HG03064 (cell line): ENCODE data around the gene DCLRE1A.

Experiments
- ATAC-seq: cut with Tn5 transposase; IDR thresholded peaks from one replicate; pipeline ENCODE4 v1.9.1; 2021; ENCODE audit warnings: low read depth; ENCODE audit not compliant: unreplicated experiment

DCLRE1A gene

GRCh38 chr10:113854013-113854760 lies at the start of gene DCLRE1A, which contains the start of gene NHLRC2:
TSS of gene DCLRE1A (minus strand) at chr10:113854082. CDS start at chr10:113853182, 900 bp downstream.
TSS of gene NHLRC2 (plus strand) at chr10:113854661. CDS start at chr10:113854873, 212 bp downstream.
- ATAC-seq: peak; percentile 46

DNA sequence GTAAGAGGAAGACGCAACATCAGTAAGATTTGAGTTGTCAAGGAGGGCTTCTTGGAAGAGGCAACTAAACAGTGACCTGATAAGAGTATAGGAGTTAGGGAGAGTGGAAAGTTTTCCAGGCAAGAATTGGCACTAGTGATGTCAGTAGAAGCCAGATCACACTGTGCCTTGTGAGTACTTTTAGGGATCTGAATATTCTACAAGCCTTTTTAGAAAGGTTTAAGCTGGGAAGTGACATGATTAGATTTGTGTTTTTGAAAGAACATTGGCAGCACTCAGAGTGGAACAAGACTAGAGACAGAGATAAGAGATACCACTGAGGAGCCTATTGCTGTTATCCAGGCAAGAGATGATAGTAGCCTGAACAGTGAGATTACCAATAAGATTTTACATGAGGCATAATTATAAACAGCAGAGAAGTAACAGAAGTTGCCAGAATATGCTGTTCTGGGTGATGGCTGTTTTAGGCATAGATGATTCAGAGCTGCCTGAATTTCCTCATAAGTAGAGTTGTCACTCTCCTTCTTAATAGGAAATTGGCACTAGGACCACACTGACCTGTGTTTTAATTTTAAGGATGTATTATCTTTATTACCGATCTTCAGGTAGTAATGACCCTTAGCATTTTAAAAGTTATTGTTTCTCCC lies 46.2 kb upstream of the DCLRE1A start:
- no peak for ATAC-seq

DNA sequence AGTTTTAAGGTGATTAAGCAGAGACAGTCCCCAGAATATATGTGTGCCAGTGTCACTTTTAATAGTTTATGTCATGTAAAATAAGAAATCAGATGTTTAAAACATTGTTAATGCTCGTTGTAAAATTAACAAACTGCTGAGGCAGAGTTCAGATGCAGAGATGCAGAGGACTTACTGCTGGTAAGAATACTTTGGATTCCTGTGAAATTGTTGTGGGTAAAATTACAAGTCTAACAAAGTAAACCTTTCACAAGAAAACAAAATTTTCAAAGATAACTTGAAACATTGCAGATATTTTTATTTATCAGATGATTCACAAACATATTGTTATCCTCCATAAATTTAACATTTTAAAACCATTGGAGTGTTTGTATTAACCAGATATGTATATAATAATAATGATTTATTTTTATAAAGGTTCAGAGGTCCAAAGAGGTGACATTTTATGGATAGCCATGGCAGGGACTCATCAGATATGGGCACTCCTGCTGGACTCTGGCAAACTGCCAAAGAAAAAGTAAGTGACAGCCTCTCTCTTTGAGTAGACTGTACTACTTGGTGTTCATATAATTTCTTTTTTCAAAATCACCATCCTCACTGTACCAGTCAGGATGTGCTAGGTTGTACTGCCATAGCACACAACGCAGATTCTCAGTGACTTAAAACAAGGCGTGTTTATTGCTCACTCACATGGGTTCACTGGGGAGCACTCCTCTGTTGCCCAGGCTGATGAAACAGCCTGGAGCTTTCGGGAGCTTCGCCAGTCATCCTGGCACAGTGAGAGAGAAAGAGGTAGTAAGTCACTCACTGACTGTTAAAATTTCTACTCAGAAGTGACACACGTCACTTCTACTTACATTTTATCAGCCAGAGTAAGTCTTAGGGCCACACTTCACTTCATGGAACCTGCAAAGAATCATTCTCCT lies 44.1 kb upstream of the DCLRE1A start:
- no peak for ATAC-seq

- no peak for ATAC-seq
Measured at GRCh38 chr10:113895018-113895417, 41.1 kb upstream of the DCLRE1A start.

DNA sequence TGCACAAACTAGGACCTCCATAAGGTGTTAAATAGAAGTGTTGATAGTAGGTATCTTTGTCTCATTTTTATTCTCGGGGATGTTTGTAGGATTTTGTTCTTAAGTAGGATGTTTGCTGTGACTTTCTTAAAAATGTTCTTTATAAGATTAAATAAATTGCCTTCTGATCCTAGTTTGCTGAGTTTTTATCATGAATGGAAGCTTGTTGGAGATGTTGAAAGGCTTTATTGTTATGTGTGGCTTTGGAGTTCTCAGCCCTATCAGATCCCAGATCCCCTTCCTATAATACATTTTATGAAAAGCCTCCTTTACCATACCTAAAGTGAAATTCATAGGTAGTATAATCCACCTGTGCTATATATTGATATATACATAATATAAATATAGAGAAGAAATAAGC lies 40.7 kb upstream of the DCLRE1A start:
- ATAC-seq: no peak

DNA sequence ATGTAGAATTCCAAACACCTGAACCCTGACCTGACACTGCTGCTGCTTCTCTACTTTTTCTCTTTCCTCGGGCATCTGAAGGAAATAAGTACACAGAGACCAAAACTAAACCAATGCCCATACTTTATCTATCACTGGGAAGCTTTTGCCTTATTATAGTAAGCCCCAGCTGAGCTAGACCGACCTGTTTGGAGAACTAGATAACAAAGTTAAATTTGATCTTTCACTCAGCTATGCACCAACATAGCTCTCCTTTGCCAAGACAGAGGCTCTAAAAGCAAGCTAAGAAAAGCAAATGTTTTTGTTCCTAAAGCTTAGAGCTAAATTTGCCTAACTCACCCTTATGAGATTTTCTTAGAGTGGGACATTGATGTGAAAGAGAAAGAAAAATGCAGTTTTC lies 39.7 kb upstream of the DCLRE1A start:
- no peak for ATAC-seq

- no peak for ATAC-seq
Measured at GRCh38 chr10:113891476-113891875, 37.6 kb upstream of the DCLRE1A start.

DNA sequence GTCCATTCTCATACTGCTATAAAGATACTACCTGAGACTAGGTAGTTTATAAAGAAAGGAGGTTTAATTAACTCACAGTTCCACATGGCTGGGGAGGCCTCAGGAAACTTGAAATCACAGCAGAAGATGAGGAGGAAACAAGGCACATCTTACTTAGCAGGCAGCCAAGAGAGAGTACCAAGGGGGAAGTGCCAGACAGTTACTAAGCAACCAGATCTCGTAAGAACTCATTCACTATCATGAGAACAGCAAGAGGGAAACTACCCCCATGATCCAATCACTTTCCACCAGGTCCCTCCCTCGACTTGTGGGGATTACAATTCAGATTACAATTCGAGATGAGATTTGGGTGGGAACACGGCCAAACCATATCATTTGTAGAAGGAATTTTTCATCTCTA lies 36.9 kb upstream of the DCLRE1A start:
- no peak for ATAC-seq

DNA sequence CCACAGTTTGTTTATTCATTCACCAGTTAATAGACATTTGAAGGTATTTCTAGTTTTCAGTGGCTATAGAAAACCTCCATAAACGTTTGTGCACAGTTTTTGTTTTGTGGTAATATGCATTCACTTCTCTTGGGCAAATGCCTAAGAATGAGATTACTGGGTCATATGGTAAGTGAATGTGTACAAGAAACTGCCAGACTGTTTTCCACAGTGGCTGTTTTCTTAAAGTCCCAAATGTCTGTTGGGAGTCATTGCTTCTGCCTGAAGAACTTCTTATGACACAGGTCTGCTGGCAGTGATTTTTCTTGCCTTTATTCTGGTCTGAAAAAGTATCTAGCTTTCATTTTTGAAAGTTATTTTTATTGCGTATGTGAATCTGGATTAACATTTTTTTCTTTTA lies 36.0 kb upstream of the DCLRE1A start:
- ATAC-seq: no peak

DNA sequence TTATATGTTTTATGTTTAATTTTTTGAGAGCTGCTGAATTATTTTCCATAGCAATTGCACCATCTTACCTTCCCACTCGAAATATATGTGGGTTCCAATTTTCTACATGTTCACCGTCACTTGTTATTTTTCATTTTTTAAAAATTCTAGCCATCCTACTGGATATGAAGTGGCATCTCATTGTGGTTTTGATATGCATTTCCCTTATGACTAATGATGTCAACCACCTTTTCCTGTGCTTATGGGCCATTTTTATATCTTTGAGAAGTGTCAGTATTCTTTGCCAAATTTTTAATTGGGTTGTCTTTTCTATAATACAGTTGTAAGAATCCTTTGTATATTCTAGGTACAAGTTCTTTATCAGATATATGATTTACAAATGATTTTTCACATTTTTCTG lies 28.4 kb upstream of the DCLRE1A start:
- ATAC-seq: no peak

- peak; percentile 25 for ATAC-seq
Measured at GRCh38 chr10:113880236-113880635, 26.4 kb upstream of the DCLRE1A start.

DNA sequence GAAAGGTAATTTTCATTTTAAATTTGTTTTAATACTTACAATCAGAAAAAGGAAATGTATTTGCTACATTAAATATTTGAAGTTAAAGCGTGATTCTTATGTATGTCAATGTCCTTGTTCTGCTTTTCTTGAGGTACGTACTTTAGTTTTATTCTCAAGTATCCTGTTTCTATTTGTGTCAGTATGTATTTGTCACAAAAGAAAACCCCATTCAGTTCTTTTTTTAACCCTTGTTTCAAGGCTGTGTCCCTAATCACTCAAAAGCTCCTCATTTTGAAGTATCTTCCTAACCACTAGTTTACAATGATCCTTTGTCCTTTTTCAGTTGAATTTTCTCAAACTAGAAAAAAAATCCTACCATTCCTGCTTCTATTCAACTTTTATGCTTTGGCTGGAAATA lies 25.8 kb upstream of the DCLRE1A start:
- ATAC-seq: peak; percentile 73

- no peak for ATAC-seq
Measured at GRCh38 chr10:113876461-113876860, 22.6 kb upstream of the DCLRE1A start.

DNA sequence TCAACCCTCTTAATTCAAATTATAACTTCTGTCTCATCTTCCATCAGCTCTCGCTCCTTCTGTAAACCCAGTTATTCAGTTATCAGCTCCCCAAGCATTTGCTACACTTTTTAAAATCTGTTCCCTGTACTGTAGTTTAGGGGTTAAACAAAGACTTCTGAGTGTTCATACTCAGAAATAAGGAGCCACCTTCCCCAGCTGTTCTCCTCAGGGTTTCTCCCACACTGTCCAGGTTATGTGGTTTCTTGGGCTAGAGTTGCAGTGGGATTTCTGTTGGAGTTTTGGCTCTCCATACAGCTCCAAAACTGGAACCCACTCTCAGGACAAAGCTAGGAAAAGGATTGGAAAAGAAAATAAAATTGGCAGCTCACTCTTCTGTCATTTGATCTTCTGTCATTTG lies 21.3 kb upstream of the DCLRE1A start:
- ATAC-seq: no peak

- no peak for ATAC-seq
Measured at GRCh38 chr10:113872139-113873030, 18.5 kb upstream of the DCLRE1A start.

DNA sequence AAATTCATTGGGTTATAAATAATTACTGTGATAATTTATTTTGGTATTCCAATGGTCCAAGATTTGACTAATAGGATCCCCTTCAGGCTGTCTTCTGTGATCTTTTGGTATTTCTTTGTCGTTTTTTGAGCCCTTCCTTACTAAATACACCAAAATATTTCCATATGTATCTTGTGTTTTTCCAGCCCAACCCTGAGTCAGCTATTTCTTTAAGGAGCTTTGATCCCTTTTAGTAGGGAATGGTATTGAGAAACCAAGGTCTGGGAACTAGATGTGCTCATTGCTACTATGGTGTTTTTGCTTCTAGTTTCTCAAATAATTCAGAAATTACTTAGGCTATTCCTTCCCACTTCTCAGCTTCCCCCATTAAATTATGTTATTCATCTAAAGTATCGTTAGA lies 15.9 kb upstream of the DCLRE1A start:
- no peak for ATAC-seq

- no peak for ATAC-seq
Measured at GRCh38 chr10:113867904-113868303, 14.0 kb upstream of the DCLRE1A start.

- no peak for ATAC-seq
Measured at GRCh38 chr10:113866551-113867394, 12.9 kb upstream of the DCLRE1A start.

- no peak for ATAC-seq
Measured at GRCh38 chr10:113865901-113866300, 12.0 kb upstream of the DCLRE1A start.
